Calu3 (cell line): Measurements from ENCODE around the gene PARVG. TPM values are rescaled to one million over a fixed set of nuclear protein-coding genes. Genes with fewer than 3 reads are reported as not detected.

ENCODE experiments used
- BruUV-seq: library from RNA; stranded (reverse); fragments of 400-500 nt; replicated peaks from 2 replicates; lab custom pipeline; 2021; lab: Mats Ljungman, UMichigan
- CTCF ChIA-PET: fragments of 300-600 bp; sonication (Branson Sonifier 250); formaldehyde crosslinking; loops from one replicate; lab custom pipeline; 2022; ENCODE audit warnings: antibody characterized with exemption; lab: Charles Lee
- DNase-seq: peaks from one replicate; pipeline ENCODE4 v3.0.0; 2022
- H3K27ac Mint-ChIP-seq: one replicate; pipeline ENCODE4 v1.8.0; 2022; ENCODE audit warnings: mixed read lengths; ENCODE audit not compliant: unreplicated experiment
- H3K27me3 Mint-ChIP-seq: one replicate; pipeline ENCODE4 v1.8.0; 2022; ENCODE audit warnings: mixed read lengths; ENCODE audit not compliant: unreplicated experiment
- H3K36me3 Mint-ChIP-seq: one replicate; pipeline ENCODE4 v1.8.0; 2022; ENCODE audit warnings: mild to moderate bottlenecking, moderate library complexity, mixed read lengths; ENCODE audit not compliant: insufficient read depth, unreplicated experiment
- H3K4me1 Mint-ChIP-seq: one replicate; pipeline ENCODE4 v1.8.0; 2022; ENCODE audit warnings: mild to moderate bottlenecking, low read depth, mixed read lengths; ENCODE audit not compliant: unreplicated experiment
- H3K4me3 Mint-ChIP-seq: one replicate; pipeline ENCODE4 v1.8.0; 2022; ENCODE audit warnings: mild to moderate bottlenecking, low read depth, moderate library complexity, mixed read lengths; ENCODE audit not compliant: unreplicated experiment
- H3K9me3 Mint-ChIP-seq: one replicate; pipeline ENCODE4 v1.8.0; 2022; ENCODE audit warnings: low read depth, mixed read lengths; ENCODE audit not compliant: unreplicated experiment
- intact Hi-C: fragments of 100-400 bp; cut with micrococcal nuclease; formaldehyde crosslinking; loops from one replicate; pipeline ENCODE4 v1.10.0; 2022; ENCODE audit not compliant: unreplicated experiment
- total RNA-seq: library from RNA; stranded (reverse); gene quantifications from 2 replicates; pipeline ENCODE4 v1.2.3, GENCODE V29; 2022
- TF ChIP-seq, protein P1 (sequence below): fragments of 200-600 bp; IDR thresholded peaks from one replicate; pipeline ENCODE4 v1.8.0; 2022; ENCODE audit warnings: antibody characterized with exemption; ENCODE audit not compliant: unreplicated experiment

PARVG gene
- total RNA-seq, 1 experiment from 2014 or later = not detected

DNA sequence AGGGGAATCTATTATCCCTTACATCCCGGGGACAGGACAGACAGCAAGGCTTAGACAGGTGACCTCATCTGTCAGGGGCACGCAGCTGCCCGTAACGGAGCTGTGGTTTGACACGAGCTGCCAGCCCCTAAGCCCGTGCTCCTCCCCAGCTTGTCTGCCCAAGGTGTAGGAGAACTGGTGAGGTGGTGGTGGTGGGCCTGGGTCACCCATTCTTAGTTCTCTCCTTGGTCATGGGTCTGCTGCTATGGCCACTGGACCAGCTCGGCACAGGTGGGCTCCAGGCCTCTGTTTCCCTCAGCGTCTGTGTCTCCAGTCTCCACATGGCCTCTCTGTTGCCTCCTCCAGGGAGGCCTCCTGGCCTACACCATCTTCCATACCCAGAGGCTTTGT, 5.4 kb downstream of the PARVG start:
- no peaks in the 10 kb centered on the region for H3K4me1 Mint-ChIP-seq
- no peaks in the 10 kb centered on the region for H3K36me3 Mint-ChIP-seq
- H3K27me3 Mint-ChIP-seq = peaks cover 98% of the 10 kb centered on the region
- no peak for DNase-seq
- H3K27ac Mint-ChIP-seq = no peak overlapping the region
- BruUV-seq = no TSS peak
- H3K4me3 Mint-ChIP-seq = no peak overlapping the region
- CTCF ChIA-PET = no interaction called here
- TF ChIP-seq, protein P1, sequence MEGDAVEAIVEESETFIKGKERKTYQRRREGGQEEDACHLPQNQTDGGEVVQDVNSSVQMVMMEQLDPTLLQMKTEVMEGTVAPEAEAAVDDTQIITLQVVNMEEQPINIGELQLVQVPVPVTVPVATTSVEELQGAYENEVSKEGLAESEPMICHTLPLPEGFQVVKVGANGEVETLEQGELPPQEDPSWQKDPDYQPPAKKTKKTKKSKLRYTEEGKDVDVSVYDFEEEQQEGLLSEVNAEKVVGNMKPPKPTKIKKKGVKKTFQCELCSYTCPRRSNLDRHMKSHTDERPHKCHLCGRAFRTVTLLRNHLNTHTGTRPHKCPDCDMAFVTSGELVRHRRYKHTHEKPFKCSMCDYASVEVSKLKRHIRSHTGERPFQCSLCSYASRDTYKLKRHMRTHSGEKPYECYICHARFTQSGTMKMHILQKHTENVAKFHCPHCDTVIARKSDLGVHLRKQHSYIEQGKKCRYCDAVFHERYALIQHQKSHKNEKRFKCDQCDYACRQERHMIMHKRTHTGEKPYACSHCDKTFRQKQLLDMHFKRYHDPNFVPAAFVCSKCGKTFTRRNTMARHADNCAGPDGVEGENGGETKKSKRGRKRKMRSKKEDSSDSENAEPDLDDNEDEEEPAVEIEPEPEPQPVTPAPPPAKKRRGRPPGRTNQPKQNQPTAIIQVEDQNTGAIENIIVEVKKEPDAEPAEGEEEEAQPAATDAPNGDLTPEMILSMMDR = no peak
- intact Hi-C loops = no loop called here
- no peaks in the 10 kb centered on the region for H3K9me3 Mint-ChIP-seq

DNA sequence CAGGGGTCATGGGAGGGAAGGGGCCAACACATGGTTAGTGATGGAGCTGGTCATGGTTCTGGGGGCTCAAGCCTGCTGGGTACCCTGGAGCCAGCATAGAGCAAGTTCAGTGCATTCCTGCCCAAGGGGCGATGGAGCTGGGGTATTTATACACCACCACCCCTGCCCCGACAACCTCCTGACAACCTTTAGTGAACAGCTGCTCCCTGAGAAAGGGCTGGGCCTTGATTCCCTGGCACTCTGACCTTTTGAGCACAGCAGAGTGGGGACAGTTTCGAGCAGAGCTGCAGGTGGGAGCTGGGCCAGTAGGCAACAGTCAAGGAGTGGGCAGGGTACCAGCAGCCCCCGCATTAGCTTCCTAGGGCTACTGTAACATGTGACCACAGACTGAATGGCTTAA, 6.0 kb downstream of the PARVG start:
- peaks cover 99% of the 10 kb centered on the region for H3K27me3 Mint-ChIP-seq
- DNase-seq = no peak
- H3K4me1 Mint-ChIP-seq = no peaks in the 10 kb centered on the region
- intact Hi-C loops = no loop called here
- CTCF ChIA-PET = no interaction called here
- H3K4me3 Mint-ChIP-seq = no peak overlapping the region
- no peaks in the 10 kb centered on the region for H3K36me3 Mint-ChIP-seq
- TF ChIP-seq, protein P1 = no peak
- no TSS peak for BruUV-seq
- H3K9me3 Mint-ChIP-seq = no peaks in the 10 kb centered on the region
- H3K27ac Mint-ChIP-seq = no peak overlapping the region

DNA sequence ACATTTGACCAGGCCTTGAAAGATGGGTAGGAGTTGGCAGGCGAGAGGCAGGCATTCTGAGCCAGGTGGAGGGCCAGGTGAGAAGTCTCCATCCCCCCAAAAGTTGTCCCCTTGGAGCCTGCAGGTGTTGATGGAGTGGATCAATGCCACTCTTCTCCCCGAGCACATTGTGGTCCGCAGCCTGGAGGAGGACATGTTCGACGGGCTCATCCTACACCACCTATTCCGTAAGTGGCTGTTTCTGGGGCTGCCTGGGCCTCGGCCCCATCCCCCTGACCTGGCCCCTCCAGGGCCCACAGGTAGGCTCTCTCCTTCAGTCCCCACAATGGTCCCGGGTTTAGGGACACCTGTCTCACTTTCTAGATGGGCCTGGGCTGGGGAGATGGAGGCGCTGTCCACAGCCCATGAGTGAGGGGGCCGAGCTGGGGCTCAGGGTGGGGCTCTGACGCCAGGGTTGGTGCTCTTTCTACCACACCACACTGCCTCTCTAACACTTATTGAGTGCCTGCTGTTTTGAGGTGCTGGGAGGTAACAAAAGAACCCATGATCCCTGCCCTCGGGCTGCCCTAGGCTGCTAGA, 7.0 kb downstream of the PARVG start:
- Mint-ChIP-seq H3K4me1 (peaks cover 2% of the 10 kb centered on the region), H3K27ac (no peak overlapping the region), H3K9me3 (no peaks in the 10 kb centered on the region), H3K27me3 (peaks cover 100% of the 10 kb centered on the region), H3K4me3 (no peak overlapping the region), H3K36me3 (no peaks in the 10 kb centered on the region)
- no peak for DNase-seq
- CTCF ChIA-PET = no interaction called here
- no TSS peak for BruUV-seq
- intact Hi-C loops = no loop called here
- TF ChIP-seq, protein P1 = no peak

GRCh38 chr22:44188316-44188715, 7.6 kb downstream of the PARVG start:
- CTCF ChIA-PET = no interaction called here
- TF ChIP-seq, protein P1 = no peak
- intact Hi-C loops = no loop called here
- DNase-seq = no peak
- Mint-ChIP-seq H3K36me3 (no peaks in the 10 kb centered on the region), H3K9me3 (no peaks in the 10 kb centered on the region), H3K27ac (no peak overlapping the region), H3K4me1 (peaks cover 8% of the 10 kb centered on the region), H3K4me3 (no peak overlapping the region), H3K27me3 (peaks cover 100% of the 10 kb centered on the region)
- no TSS peak for BruUV-seq
